Measurements from ENCODE around the gene KNCN. TPM values are rescaled to one million over a fixed set of nuclear protein-coding genes. Genes with fewer than 3 reads are reported as not detected.

KNCN gene
- polyA plus RNA-seq, 1 donor from 2014 or later, result not detected

- Histone ChIP-seq H3F3A (ENCODE audit: insufficient read depth, low read length, poor library complexity, severe bottlenecking) (no peaks in the 10 kb centered on the region), H3K9me3 (ENCODE audit: low read length) (no peaks in the 10 kb centered on the region), H4K20me1 (ENCODE audit: insufficient read depth) (no peaks in the 10 kb centered on the region), H3K9me2 (ENCODE audit: insufficient read depth, low read length) (no peaks in the 10 kb centered on the region), H3K79me2 (replicated peaks; ENCODE audit: insufficient read depth, low read length) (no peaks in the 10 kb centered on the region), H3K9ac (ENCODE audit: low read length) (no peak overlapping the region), H3K4me3 (ENCODE audit: low read length) (no peak overlapping the region), H3K4me2 (ENCODE audit: low read length) (no peak overlapping the region), H2AFZ (ENCODE audit: low read depth, low read length) (no peak overlapping the region), H3K27ac (ENCODE audit: low read length) (no peak overlapping the region), H3K36me3 (ENCODE audit: insufficient read depth, low read length) (no peaks in the 10 kb centered on the region), H3K27me3 (ENCODE audit: insufficient read depth, low read depth, low read length) (no peaks in the 10 kb centered on the region)
- TF ChIP-seq TAF1 (IDR thresholded peaks at IDR 0.05; ENCODE audit: low read depth) (no peak), SMC3 (conservative IDR thresholded peaks at IDR 0.05; ENCODE audit: poor library complexity) (no peak), POLR2AphosphoS5 (IDR thresholded peaks at IDR 0.05) (no peak)
These were observed 45.4 kb upstream of the KNCN start for GRCh38 chr1:46596846-46597245.

- Histone ChIP-seq H2AFZ (ENCODE audit: low read depth, low read length) (no peak overlapping the region), H3K79me2 (replicated peaks; ENCODE audit: insufficient read depth, low read length) (no peaks in the 10 kb centered on the region), H3F3A (ENCODE audit: insufficient read depth, low read length, poor library complexity, severe bottlenecking) (no peaks in the 10 kb centered on the region), H3K9me2 (ENCODE audit: insufficient read depth, low read length) (no peaks in the 10 kb centered on the region), H3K36me3 (ENCODE audit: insufficient read depth, low read length) (no peaks in the 10 kb centered on the region), H3K4me3 (ENCODE audit: low read length) (no peak overlapping the region), H3K27ac (ENCODE audit: low read length) (no peak overlapping the region), H3K9me3 (ENCODE audit: low read length) (no peaks in the 10 kb centered on the region), H3K9ac (ENCODE audit: low read length) (no peak overlapping the region), H4K20me1 (ENCODE audit: insufficient read depth) (no peaks in the 10 kb centered on the region), H3K4me2 (ENCODE audit: low read length) (no peak overlapping the region), H3K27me3 (ENCODE audit: insufficient read depth, low read depth, low read length) (no peaks in the 10 kb centered on the region)
- TF ChIP-seq POLR2AphosphoS5 (IDR thresholded peaks at IDR 0.05) (no peak), SMC3 (conservative IDR thresholded peaks at IDR 0.05; ENCODE audit: poor library complexity) (no peak)
These were observed 44.6 kb upstream of the KNCN start for GRCh38 chr1:46596036-46596435.

- Histone ChIP-seq H3K36me3 (ENCODE audit: insufficient read depth, low read length) (no peaks in the 10 kb centered on the region), H3K4me2 (ENCODE audit: low read length) (no peak overlapping the region), H3K79me2 (replicated peaks; ENCODE audit: insufficient read depth, low read length) (no peaks in the 10 kb centered on the region), H3F3A (ENCODE audit: insufficient read depth, low read length, poor library complexity, severe bottlenecking) (no peaks in the 10 kb centered on the region), H3K9me3 (ENCODE audit: low read length) (no peaks in the 10 kb centered on the region), H4K20me1 (ENCODE audit: insufficient read depth) (no peaks in the 10 kb centered on the region), H3K4me3 (ENCODE audit: low read length) (no peak overlapping the region), H3K27me3 (ENCODE audit: insufficient read depth, low read depth, low read length) (no peaks in the 10 kb centered on the region), H3K27ac (ENCODE audit: low read length) (no peak overlapping the region), H3K9me2 (ENCODE audit: insufficient read depth, low read length) (no peaks in the 10 kb centered on the region), H3K9ac (ENCODE audit: low read length) (no peak overlapping the region), H2AFZ (ENCODE audit: low read depth, low read length) (no peak overlapping the region)
- TF ChIP-seq REST (IDR thresholded peaks at IDR 0.05; ENCODE audit: borderline replicate concordance) (no peak), EZH2 (IDR thresholded peaks at IDR 0.05; ENCODE audit: borderline replicate concordance, insufficient read depth, low read length, poor library complexity, severe bottlenecking) (no peak), MXI1 (conservative IDR thresholded peaks at IDR 0.05; ENCODE audit: poor library complexity, severe bottlenecking) (no peak), EP300 (conservative IDR thresholded peaks at IDR 0.05; ENCODE audit: poor library complexity, severe bottlenecking) (no peak), POLR2AphosphoS5 (IDR thresholded peaks at IDR 0.05) (no peak), SMC3 (conservative IDR thresholded peaks at IDR 0.05; ENCODE audit: poor library complexity) (no peak), RAD21 (conservative IDR thresholded peaks at IDR 0.05) (no peak), TAF1 (IDR thresholded peaks at IDR 0.05; ENCODE audit: low read depth) (no peak), CTCF (IDR thresholded peaks at IDR 0.05; ENCODE audit: poor library complexity, severe bottlenecking) (no peak)
These were observed 43.7 kb upstream of the KNCN start for GRCh38 chr1:46595127-46595526.
